Right renal pelvis (tissue), 4 donors: ENCODE results near the gene MLANA. TPM values are rescaled to one million over a fixed set of nuclear protein-coding genes. Genes with fewer than 3 reads are reported as not detected.
A peak's percentile ranks its signal among the peaks of the same experiment; 100 is the strongest.

Source experiments
- DNase-seq, 4 donors: peaks; one replicate each; pipeline ENCODE4 v3.0.0-alpha.2; 2013; ENCODE audit warnings: low read depth in 4 of 4, low spot score in 3 of 4, missing footprints in 1 of 4
- polyA plus RNA-seq, 4 donors: library from polyadenylated mRNA; unstranded; fragments of 120-200 nt; gene quantifications; one replicate each; pipeline ENCODE4 v1.2.1, GENCODE V29; 2013; ENCODE audit not compliant: insufficient read length in 4 of 4

Gene MLANA
- polyA plus RNA-seq = 1 to 10 TPM in 1 of 4 donors, under 1 TPM in 3; 0.61 to 1.4 (median 0.83) TPM

GRCh38 chr9:5890641-5891040 lies at the start of gene MLANA:
Gene MLANA (plus strand): TSS chr9:5890889. CDS start chr9:5892475, 1,586 bp downstream.
- DNase-seq = no peak

- no peak for DNase-seq
Observed at GRCh38 chr9:5841771-5842573, 48.7 kb upstream of the MLANA start.

DNA sequence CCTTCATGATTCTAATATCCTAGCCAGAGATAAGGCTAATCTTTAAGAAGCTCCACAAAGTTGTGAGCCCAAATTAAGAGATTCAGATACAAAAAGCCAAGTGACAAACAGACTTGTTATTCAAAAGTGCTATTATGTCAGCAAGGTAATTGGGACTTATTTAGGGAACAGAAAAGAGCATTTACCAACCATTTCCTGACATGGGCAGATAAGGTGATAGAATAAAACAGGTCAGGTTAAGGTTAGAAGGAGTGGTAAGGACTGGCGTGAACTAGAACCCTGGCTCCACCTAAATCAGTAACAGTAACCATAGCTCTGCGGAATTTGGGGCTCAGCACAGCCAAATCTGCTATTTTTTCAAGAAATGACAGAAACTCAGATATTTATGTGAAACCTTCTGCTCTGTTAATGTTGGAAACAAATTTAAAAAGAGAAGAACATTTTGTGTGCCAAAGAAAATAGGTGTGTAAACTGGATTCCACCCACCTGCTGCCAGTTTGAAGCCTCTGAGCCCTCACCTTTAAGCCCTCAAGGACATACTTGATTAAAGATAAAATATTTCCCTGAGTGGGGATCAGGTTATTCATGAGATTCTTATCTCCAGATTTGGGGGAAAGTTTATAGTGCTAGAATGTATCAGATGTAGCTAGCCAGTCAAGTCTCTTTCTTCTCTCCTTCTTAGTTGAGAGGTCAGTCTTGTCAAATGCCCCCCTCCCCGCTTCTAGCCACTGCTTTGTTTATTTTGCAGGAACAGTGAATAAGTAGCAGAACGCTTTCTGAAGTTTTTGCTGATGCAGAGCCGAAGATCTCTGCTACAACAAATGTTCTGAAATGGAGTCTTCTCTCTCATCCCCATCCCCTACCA lies 47.5 kb upstream of the MLANA start:
- no peak for DNase-seq

DNA sequence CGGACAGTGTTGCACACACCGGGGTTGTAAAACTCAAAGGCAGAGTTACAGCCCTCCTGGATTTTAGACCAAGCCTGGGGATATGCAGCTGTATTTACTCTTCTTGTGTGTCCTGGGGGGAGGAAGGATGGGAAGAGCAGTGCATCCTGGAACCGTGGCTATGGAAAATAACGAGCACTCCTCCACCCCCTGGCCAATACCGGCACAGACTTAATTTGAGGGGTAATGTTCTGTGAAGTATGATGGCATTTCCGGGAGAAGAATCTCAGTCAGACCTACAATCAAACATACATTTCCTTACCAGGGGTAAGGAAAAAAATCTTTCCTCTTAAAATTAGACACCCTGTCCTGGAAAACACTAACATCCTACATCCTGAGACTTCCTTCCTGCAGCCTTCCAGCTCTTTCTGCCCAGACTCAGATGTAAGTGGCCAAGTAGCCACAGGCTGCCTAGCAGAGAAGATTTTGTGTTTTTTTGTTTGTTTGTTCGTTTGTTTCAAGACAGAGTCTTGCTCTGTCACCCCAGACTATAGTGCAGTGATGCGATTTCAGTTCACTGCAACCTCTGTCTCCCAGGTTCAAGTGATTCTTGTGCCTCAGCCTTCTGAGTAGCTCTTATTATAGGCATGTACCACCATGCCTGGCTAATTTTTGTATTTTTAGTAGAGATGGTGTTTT lies 46.8 kb upstream of the MLANA start:
- peak in 3 of 4 donors; percentile 41 to 68 (median 60) for DNase-seq

GRCh38 chr9:5845157-5845531 lies 45.5 kb upstream of the MLANA start:
- no peak for DNase-seq

DNA sequence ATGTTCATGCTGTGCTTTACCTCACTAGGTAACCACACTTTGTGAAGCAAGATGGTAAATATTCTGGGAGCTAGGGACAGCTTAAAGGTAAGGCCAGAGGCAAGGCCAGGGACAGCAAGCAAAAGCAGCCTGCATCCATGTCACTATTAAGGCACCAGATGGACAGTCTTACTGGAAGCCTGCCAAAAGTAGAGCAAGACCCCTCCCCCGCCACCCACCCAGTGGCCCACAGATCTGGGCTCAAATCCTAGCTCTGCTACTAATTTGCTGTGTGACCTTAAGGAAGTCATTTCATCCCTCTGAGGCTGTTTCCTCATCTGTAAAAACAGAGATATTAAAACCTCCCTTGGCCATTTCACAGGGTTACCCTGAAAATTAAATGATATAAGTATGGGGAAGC lies 44.6 kb upstream of the MLANA start:
- DNase-seq = no peak

DNA sequence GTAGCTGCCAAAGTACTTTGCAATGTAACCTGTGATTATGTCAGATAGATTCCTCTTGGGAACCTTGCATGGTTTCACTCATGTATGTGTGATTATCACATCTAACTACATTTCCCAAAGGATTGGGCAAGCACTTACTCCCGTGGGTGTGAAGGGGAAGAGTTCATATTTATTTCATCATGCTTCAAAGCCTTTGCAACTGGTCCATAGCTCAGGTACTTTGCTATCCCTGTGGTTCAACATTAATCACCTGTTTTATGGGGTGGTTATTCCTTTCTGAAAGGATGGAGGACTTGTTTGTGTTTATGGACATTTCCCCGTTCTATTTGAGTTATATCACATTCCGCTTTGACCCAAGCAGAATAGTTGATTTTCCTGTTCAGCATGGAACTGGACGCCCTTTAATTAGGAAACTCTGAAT lies 44.2 kb upstream of the MLANA start:
- DNase-seq = no peak

DNA sequence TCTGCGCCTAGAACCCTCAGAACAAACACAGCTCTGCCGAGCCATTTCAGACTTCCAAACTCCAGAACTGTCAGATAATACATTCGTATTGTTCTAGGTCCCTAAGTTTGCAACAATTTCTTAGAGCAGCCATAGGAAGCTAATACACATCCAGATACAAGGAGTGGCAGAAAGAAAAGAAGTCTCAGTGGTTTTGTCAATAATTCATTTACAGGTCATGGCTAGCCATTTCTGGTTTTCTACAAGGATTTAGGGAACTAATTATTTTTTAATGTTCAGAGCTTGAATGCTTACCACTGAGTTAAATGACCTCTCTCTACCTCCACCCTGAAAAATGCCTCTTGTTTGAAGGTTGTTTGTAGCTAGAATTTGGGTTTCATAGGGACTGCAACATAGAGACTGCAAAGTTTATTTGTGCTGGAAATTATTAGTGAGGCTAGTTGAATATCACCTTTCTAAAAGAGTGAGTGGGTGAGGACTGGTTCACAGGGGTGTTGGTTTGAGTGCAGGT lies 42.3 kb upstream of the MLANA start:
- DNase-seq = no peak

GRCh38 chr9:5850724-5851122 lies 40.0 kb upstream of the MLANA start:
- no peak for DNase-seq

GRCh38 chr9:5851445-5851844 lies 39.2 kb upstream of the MLANA start:
- DNase-seq = no peak

- no peak for DNase-seq
Observed at GRCh38 chr9:5852987-5853386, 37.7 kb upstream of the MLANA start.

- no peak for DNase-seq
Observed at GRCh38 chr9:5853617-5854016, 37.1 kb upstream of the MLANA start.

GRCh38 chr9:5854063-5854790 lies 36.5 kb upstream of the MLANA start:
- no peak for DNase-seq

- no peak for DNase-seq
Observed at GRCh38 chr9:5857928-5858327, 32.8 kb upstream of the MLANA start.

- no peak for DNase-seq
Observed at GRCh38 chr9:5858833-5859232, 31.9 kb upstream of the MLANA start.

DNA sequence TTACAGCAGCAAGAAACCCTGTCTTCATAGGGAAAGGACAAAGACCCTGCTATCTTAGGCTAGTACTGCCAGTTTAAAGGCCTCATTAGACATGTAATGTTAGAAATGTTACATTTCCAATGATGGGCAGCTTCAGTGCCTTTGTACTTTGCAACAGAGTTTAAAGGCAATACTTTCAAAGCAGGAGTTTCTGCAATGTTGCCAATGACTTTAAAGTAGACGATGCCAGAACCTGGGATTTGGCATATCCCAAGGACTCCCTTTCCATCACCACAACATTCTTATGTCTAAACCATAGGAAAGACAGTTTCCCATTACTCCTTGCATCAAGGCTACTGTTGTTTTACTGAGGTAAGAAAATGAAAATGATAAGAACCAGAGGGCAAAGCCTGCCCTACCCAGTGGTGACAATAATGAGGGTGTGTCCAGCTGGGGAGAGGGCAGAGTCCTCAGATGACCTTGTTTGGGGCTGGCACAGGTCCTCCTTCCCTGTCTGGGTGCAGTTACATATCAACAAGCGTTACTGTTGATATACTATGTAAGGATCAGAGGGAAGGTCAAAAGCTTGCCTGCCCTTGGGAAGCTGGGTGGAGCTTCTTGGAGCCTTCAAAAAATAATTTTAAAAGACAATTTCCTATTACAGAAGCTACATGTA lies 27.5 kb upstream of the MLANA start:
- DNase-seq = no peak

- no peak for DNase-seq
Observed at GRCh38 chr9:5864446-5864845, 26.2 kb upstream of the MLANA start.

- DNase-seq = no peak
Observed at GRCh38 chr9:5866272-5866671, 24.4 kb upstream of the MLANA start.

GRCh38 chr9:5866685-5867084 lies 24.0 kb upstream of the MLANA start:
- no peak for DNase-seq

DNA sequence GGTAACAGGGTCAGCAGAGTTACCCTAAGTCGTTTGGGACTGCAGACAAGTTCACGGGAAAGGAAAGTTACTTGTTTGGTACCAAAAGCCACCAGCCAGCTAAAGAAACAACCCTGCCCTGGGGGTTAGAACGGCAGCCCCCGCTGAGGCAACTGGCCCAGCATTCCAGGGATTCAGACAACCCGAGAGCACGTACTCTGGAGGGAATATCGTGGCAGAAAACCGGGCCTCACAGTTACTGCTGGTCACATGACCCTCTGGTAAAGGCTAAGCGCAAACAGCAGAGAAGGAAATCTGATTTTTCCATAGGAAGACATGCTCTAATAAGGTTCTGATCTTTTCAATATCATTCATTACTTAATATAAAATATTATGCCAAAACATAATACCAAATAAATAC lies 22.5 kb upstream of the MLANA start:
- no peak for DNase-seq
